ENCODE data around the gene CDPF1.
"Not testable (repeated sequence)": the region's sequence is repeated elsewhere in the genome, so short reads cannot be mapped to it uniquely, and the experiment has no call there.

CDPF1 gene

GRCh38 chr22:46281866-46282678, 32.0 kb upstream of the CDPF1 start:
- no peak for DNase-seq

- DNase-seq = no peak
Measured at GRCh38 chr22:46280999-46281623, 31.0 kb upstream of the CDPF1 start.

GRCh38 chr22:46280063-46280817, 30.1 kb upstream of the CDPF1 start:
- DNase-seq = no peak

GRCh38 chr22:46278656-46279645, 28.9 kb upstream of the CDPF1 start:
- no peak for DNase-seq

GRCh38 chr22:46276563-46276962, 26.5 kb upstream of the CDPF1 start:
- DNase-seq = no peak

- DNase-seq = no peak
Measured at GRCh38 chr22:46275455-46276122, 25.5 kb upstream of the CDPF1 start.

GRCh38 chr22:46274381-46274780, 24.3 kb upstream of the CDPF1 start:
- DNase-seq = no peak

GRCh38 chr22:46273432-46274148, 23.5 kb upstream of the CDPF1 start:
- DNase-seq = no peak

- DNase-seq = no peak
Measured at GRCh38 chr22:46272762-46273431, 22.8 kb upstream of the CDPF1 start.

GRCh38 chr22:46272196-46272595, 22.1 kb upstream of the CDPF1 start:
- DNase-seq = no peak

- no peak for DNase-seq
Measured at GRCh38 chr22:46269564-46269963, 19.5 kb upstream of the CDPF1 start.

- no peak for DNase-seq
Measured at GRCh38 chr22:46267431-46268279, 17.6 kb upstream of the CDPF1 start, which contains the start of gene TTC38. TTC38 (plus strand) TSS chr22:46268008; CDS start chr22:46268040, 32 bp downstream.

- DNase-seq = not testable (repeated sequence)
Measured at GRCh38 chr22:46265627-46266026, 15.5 kb upstream of the CDPF1 start.

- DNase-seq = not testable (repeated sequence)
Measured at GRCh38 chr22:46264520-46264919, 14.4 kb upstream of the CDPF1 start.

- no peak for DNase-seq
Measured at GRCh38 chr22:46263216-46263590, 13.1 kb upstream of the CDPF1 start, which contains the start of gene PKDREJ. PKDREJ (minus strand) TSS chr22:46263343; CDS start chr22:46263322, 21 bp downstream.

GRCh38 chr22:46262449-46263215, 12.5 kb upstream of the CDPF1 start:
- DNase-seq = no peak

GRCh38 chr22:46260038-46260437, 9.9 kb upstream of the CDPF1 start:
- no peak for DNase-seq

- no peak for DNase-seq
Measured at GRCh38 chr22:46259374-46259773, 9.3 kb upstream of the CDPF1 start.
